HepG2 (cell line): ENCODE measurements around the gene KAZALD1. TPM values are rescaled to one million over a fixed set of nuclear protein-coding genes. Genes with fewer than 3 reads are reported as not detected.

Source experiments
- ATAC-seq: fragments of 200-7000 bp; cut with Tn5 transposase; 3 replicates; pipeline ENCODE4 v1.9.1; 2020; ENCODE audit warnings: mild to moderate bottlenecking, moderate library complexity
- BruUV-seq: library from RNA; stranded (reverse); fragments of 400-500 nt; replicated peaks from 2 replicates; lab custom pipeline; 2021; lab: Mats Ljungman, UMichigan
- CTCF ChIA-PET: fragments of 300-600 bp; formaldehyde crosslinking; extraction: SDS; loops from one replicate; lab custom pipeline; 2021; ENCODE audit warnings: low total read pairs, inconsistent platforms, low intra/inter-chr PET ratio; lab: Yijun Ruan, JAX
- POLR2A ChIA-PET: fragments of 350-600 bp; sonication (Branson Sonifier 250); formaldehyde crosslinking; loops from one replicate; lab custom pipeline; 2020; ENCODE audit warnings: antibody characterized with exemption, inconsistent platforms; lab: Yijun Ruan, JAX
- DNase-seq: peaks from one replicate; pipeline ENCODE4 v3.0.0-alpha.2; 2015; ENCODE audit warnings: low spot score
- FAIRE-seq: peaks from 3 replicates; lab custom pipeline; 2011; peaks lifted over from hg19 to GRCh38; lab: Jason Lieb, UNC
- H2AFZ ChIP-seq: one replicate; pipeline ENCODE4 v1.6.1; 2011; ENCODE audit warnings: low read length, inconsistent platforms
- H3K27ac ChIP-seq: fragments of 300-600 bp; 3 replicates; pipeline ENCODE4 v1.8.0; 2011; ENCODE audit warnings: mixed run types, mild to moderate bottlenecking, mixed read lengths, low read length, inconsistent platforms; ENCODE audit not compliant: insufficient read depth; ENCODE audit errors: extremely low read length
- H3K27me3 ChIP-seq, 2 experiments: fragments of 200-600 bp in 1 of 2; 2 replicates in 1 of 2; 3 replicates in 1 of 2; pipeline versions ENCODE4 v1.6.0 to v1.8.0; 2011; ENCODE audit warnings: low read length in 2 of 2, mild to moderate bottlenecking in 2 of 2, moderate library complexity in 2 of 2, inconsistent platforms in 1 of 2; ENCODE audit not compliant: insufficient read depth in 2 of 2, control insufficient read depth in 1 of 2
- H3K36me3 ChIP-seq, 2 experiments: fragments of 200-600 bp in 1 of 2; replicated peaks in 1 of 2; 2 replicates in 1 of 2; 3 replicates in 1 of 2; pipeline versions ENCODE4 v1.5.1 to v1.8.0; 2011; ENCODE audit warnings: low read length in 2 of 2, inconsistent platforms in 1 of 2; ENCODE audit not compliant: insufficient read depth in 2 of 2, control insufficient read depth in 1 of 2
- H3K4me1 ChIP-seq: 2 replicates; pipeline ENCODE4 v1.5.1; 2012; ENCODE audit warnings: low read length, inconsistent platforms; ENCODE audit not compliant: insufficient read depth
- H3K4me2 ChIP-seq: 2 replicates; pipeline ENCODE4 v1.6.0; 2011; ENCODE audit warnings: low read depth, low read length, inconsistent platforms
- H3K4me3 ChIP-seq, 3 experiments: fragments of 200-600 bp in 1 of 3; sonication (generic), shearing (Covaris generic) in 1 of 3; replicated peaks in 1 of 3; 2 replicates each; pipeline ENCODE4 v1.5.1; 2011 to 2016; ENCODE audit warnings: low read length in 3 of 3, inconsistent platforms in 2 of 3, low read depth in 2 of 3, mild to moderate bottlenecking in 2 of 3, control low read depth in 1 of 3, mixed read lengths in 1 of 3; ENCODE audit not compliant: insufficient read depth in 1 of 3
- H3K79me2 ChIP-seq: one replicate; pipeline ENCODE4 v1.6.1; 2011; ENCODE audit warnings: low read length, inconsistent platforms; ENCODE audit not compliant: insufficient read depth
- H3K9ac ChIP-seq: 2 replicates; pipeline ENCODE4 v1.6.0; 2011; ENCODE audit warnings: mild to moderate bottlenecking, low read depth, low read length, inconsistent platforms; ENCODE audit not compliant: insufficient read depth
- H3K9me3 ChIP-seq: 2 replicates; pipeline ENCODE4 v1.5.1; 2012; ENCODE audit warnings: mild to moderate bottlenecking, low read length
- H4K20me1 ChIP-seq: 2 replicates; pipeline ENCODE4 v1.6.0; 2011; ENCODE audit warnings: inconsistent platforms, mild to moderate bottlenecking, low read length, moderate library complexity; ENCODE audit not compliant: insufficient read depth
- DPF2 ChIP-seq: sonication (generic); formaldehyde crosslinking; IDR thresholded peaks from 2 replicates; pipeline ENCODE4 v1.4.0; 2020; ENCODE audit warnings: mild to moderate bottlenecking, low read depth, missing genetic modification reagents, borderline replicate concordance
- EEA1 ChIP-seq: sonication (generic); formaldehyde crosslinking; IDR thresholded peaks from 2 replicates; pipeline ENCODE4 v1.5.1; 2020; ENCODE audit warnings: mild to moderate bottlenecking, missing genetic modification reagents, borderline replicate concordance
- GLI4 ChIP-seq: sonication (generic); formaldehyde crosslinking; IDR thresholded peaks from 2 replicates; pipeline ENCODE4 v1.5.1; 2020; ENCODE audit warnings: missing genetic modification reagents, mild to moderate bottlenecking, moderate library complexity, borderline replicate concordance
- KLF6 ChIP-seq: IDR thresholded peaks from 2 replicates; pipeline ENCODE4 v1.8.0; 2016; ENCODE audit warnings: missing biosample characterization, missing genetic modification reagents
- MED8 ChIP-seq: sonication (generic); formaldehyde crosslinking; IDR thresholded peaks from 2 replicates; pipeline ENCODE4 v1.8.1; 2023; ENCODE audit warnings: mild to moderate bottlenecking, missing genetic modification reagents; ENCODE audit not compliant: insufficient replicate concordance
- MEIS2 ChIP-seq: sonication (generic); formaldehyde crosslinking; IDR thresholded peaks from 2 replicates; pipeline ENCODE4 v1.9.0; 2021; ENCODE audit warnings: mild to moderate bottlenecking, missing genetic modification reagents
- SRSF9 ChIP-seq: fragments of 200-400 bp; formaldehyde crosslinking; IDR thresholded peaks from 2 replicates; pipeline ENCODE4 v1.6.1; 2018; ENCODE audit warnings: borderline replicate concordance, mild to moderate bottlenecking, low read depth, low read length; ENCODE audit not compliant: insufficient read depth, poor library complexity, severe bottlenecking
- ZBTB43 ChIP-seq: sonication (generic); formaldehyde crosslinking; conservative IDR thresholded peaks from 2 replicates; pipeline ENCODE4 v1.4.0; 2020; ENCODE audit warnings: missing genetic modification reagents
- ZFP36L2 ChIP-seq: sonication (generic); formaldehyde crosslinking; IDR thresholded peaks from 2 replicates; pipeline ENCODE4 v1.4.0; 2020; ENCODE audit warnings: missing genetic modification reagents
- ZNF543 ChIP-seq: sonication (generic); formaldehyde crosslinking; IDR thresholded peaks from 2 replicates; pipeline ENCODE4 v1.4.0; 2020; ENCODE audit warnings: mild to moderate bottlenecking, missing genetic modification reagents
- ZNF562 ChIP-seq: sonication (generic); formaldehyde crosslinking; IDR thresholded peaks from 2 replicates; pipeline ENCODE4 v1.8.0; 2022; ENCODE audit warnings: missing genetic modification reagents, borderline replicate concordance
- ZNF614 ChIP-seq: IDR thresholded peaks from 2 replicates; pipeline ENCODE4 v1.6.1; 2018; ENCODE audit warnings: missing biosample characterization, missing genetic modification reagents, inconsistent platforms, borderline replicate concordance
- ZNF749 ChIP-seq: sonication (generic); formaldehyde crosslinking; IDR thresholded peaks from 2 replicates; pipeline ENCODE4 v1.8.0; 2022; ENCODE audit warnings: mild to moderate bottlenecking, missing genetic modification reagents, moderate library complexity, borderline replicate concordance
- ZNF766 ChIP-seq: sonication (generic); formaldehyde crosslinking; IDR thresholded peaks from 2 replicates; pipeline ENCODE4 v1.5.0; 2020; ENCODE audit warnings: missing genetic modification reagents, borderline replicate concordance
- WGBS: methylation state at CpG from one replicate; pipeline ENCODE4 v1.1.6; 2017; ENCODE audit warnings: low lambda C conversion rate; 5-methylcytosine and 5-hydroxymethylcytosine counted together
- in situ Hi-C: cut with HindIII; loops from 2 replicates; pipeline ENCODE4 v1.10.0; 2017; ENCODE audit warnings: low pct_unique_long_range_greater_than_20kb; ENCODE audit not compliant: extremely low pct_ligation_motif_present
- intact Hi-C: fragments of 100-400 bp; cut with micrococcal nuclease; formaldehyde crosslinking; loops from one replicate; pipeline ENCODE4 v1.10.0; 2022; ENCODE audit not compliant: unreplicated experiment
- polyA plus RNA-seq, 8 experiments: library from polyadenylated mRNA; depleted of rRNA in 3 of 8; stranded (reverse) in 7 of 8; unstranded in 1 of 8; fragments of >200 nt; fragmentation: Illumina TruSeq in 4 of 8; extraction: Trizol in 4 of 8; gene quantifications; 2 replicates each; pipeline versions ENCODE4 v1.2.1 to v1.2.3, GENCODE V29; 2011 to 2016; ENCODE audit warnings: low read depth in 4 of 8, missing spikeins in 1 of 8, mixed read lengths in 1 of 8; ENCODE audit not compliant: insufficient read depth in 1 of 8
- total RNA-seq, 5 experiments: library from RNA; depleted of rRNA; stranded (reverse); fragments of >200 nt; fragmentation: Illumina TruSeq; extraction: Trizol; gene quantifications; 2 replicates each; pipeline ENCODE4 v1.2.3, GENCODE V29; 2016; ENCODE audit warnings: low read depth in 1 of 5
- TF ChIP-seq, protein P1 (sequence below): IDR thresholded peaks from 2 replicates; pipeline ENCODE4 v1.6.1; 2016; ENCODE audit warnings: missing biosample characterization, missing genetic modification reagents, low read depth
- TF ChIP-seq, protein P2 (sequence below): sonication (generic); formaldehyde crosslinking; IDR thresholded peaks from 2 replicates; pipeline ENCODE4 v1.4.0; 2020; ENCODE audit warnings: missing genetic modification reagents, borderline replicate concordance

Gene KAZALD1
- total and polyA plus RNA-seq, 2 of the 13 experiments (the other 11 are each of a cell fraction or from before 2014, with no cell fraction given): 16.7 to 27.7 TPM

GRCh38 chr10:101020427-101021075, 41.2 kb upstream of the KAZALD1 start:
- no peaks in the 10 kb centered on the region for H3K79me2 ChIP-seq
- WGBS: 58% methylated on average over 10 of the region's 10 CpGs
- peaks cover 18% of the 10 kb centered on the region for H3K4me1 ChIP-seq
- no TSS peak for BruUV-seq
- no peak overlapping the region for H2AFZ ChIP-seq
- TF ChIP-seq KLF6 (CRISPR knock-in tag): no peak
- TF ChIP-seq, protein P1, sequence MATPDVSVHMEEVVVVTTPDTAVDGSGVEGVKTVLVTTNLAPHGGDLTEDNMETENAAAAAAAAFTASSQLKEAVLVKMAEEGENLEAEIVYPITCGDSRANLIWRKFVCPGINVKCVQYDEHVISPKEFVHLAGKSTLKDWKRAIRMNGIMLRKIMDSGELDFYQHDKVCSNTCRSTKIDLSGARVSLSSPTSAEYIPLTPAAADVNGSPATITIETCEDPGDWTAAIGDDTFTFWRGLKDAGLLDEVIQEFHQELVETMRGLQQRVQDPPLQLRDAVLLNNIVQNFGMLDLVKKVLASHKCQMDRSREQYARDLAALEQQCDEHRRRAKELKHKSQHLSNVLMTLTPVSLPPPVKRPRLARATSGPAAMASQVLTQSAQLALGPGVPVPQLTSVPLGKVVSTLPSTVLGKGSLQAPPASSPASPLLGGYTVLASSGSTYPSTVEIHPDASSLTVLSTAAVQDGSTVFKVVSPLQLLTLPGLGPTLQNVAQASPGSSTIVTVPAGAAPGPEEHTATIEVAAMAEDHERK (CRISPR knock-in tag): no peak
- no peak for TF ChIP-seq ZNF543 (CRISPR knock-in tag)
- TF ChIP-seq EEA1: no peak
- TF ChIP-seq ZFP36L2 (CRISPR knock-in tag): no peak
- no peak for TF ChIP-seq ZNF562
- no peak for TF ChIP-seq ZNF766 (CRISPR knock-in tag)
- no peak for TF ChIP-seq ZNF749 (CRISPR knock-in tag)
- no peak for TF ChIP-seq GLI4 (CRISPR knock-in tag)
- no peak for TF ChIP-seq SRSF9
- TF ChIP-seq MEIS2: no peak
- TF ChIP-seq DPF2: no peak
- TF ChIP-seq MED8 (CRISPR knock-in tag): no peak
- TF ChIP-seq ZNF614: no peak
- TF ChIP-seq ZBTB43 (CRISPR knock-in tag): no peak
- TF ChIP-seq, protein P2, sequence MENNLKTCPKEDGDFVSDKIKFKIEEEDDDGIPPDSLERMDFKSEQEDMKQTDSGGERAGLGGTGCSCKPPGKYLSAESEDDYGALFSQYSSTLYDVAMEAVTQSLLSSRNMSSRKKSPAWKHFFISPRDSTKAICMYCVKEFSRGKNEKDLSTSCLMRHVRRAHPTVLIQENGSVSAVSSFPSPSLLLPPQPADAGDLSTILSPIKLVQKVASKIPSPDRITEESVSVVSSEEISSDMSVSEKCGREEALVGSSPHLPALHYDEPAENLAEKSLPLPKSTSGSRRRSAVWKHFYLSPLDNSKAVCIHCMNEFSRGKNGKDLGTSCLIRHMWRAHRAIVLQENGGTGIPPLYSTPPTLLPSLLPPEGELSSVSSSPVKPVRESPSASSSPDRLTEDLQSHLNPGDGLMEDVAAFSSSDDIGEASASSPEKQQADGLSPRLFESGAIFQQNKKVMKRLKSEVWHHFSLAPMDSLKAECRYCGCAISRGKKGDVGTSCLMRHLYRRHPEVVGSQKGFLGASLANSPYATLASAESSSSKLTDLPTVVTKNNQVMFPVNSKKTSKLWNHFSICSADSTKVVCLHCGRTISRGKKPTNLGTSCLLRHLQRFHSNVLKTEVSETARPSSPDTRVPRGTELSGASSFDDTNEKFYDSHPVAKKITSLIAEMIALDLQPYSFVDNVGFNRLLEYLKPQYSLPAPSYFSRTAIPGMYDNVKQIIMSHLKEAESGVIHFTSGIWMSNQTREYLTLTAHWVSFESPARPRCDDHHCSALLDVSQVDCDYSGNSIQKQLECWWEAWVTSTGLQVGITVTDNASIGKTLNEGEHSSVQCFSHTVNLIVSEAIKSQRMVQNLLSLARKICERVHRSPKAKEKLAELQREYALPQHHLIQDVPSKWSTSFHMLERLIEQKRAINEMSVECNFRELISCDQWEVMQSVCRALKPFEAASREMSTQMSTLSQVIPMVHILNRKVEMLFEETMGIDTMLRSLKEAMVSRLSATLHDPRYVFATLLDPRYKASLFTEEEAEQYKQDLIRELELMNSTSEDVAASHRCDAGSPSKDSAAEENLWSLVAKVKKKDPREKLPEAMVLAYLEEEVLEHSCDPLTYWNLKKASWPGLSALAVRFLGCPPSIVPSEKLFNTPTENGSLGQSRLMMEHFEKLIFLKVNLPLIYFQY (CRISPR knock-in tag): no peak
- FAIRE-seq: no peak
- H4K20me1 ChIP-seq: no peaks in the 10 kb centered on the region
- no peak overlapping the region for H3K4me2 ChIP-seq
- in situ Hi-C loops: no loop called here
- no peak for ATAC-seq
- CTCF ChIA-PET: no interaction called here
- intact Hi-C loops: no loop called here
- no peak overlapping the region for H3K9ac ChIP-seq
- H3K27ac ChIP-seq: no peak overlapping the region
- H3K4me3 ChIP-seq: no peak overlapping the region
- no peaks in the 10 kb centered on the region for H3K9me3 ChIP-seq
- DNase-seq: no peak
- H3K36me3 ChIP-seq: no peaks in the 10 kb centered on the region
- POLR2A ChIA-PET: no interaction called here
- peaks cover 1 to 13% of the 10 kb centered on the region in 2 experiments; a peak in 2 of 5 replicates for H3K27me3 ChIP-seq
